ENCODE results near the gene NFKB1. TPM values are rescaled to one million over a fixed set of nuclear protein-coding genes. Genes with fewer than 3 reads are reported as not detected.
"Not testable (repeated sequence)": the region's sequence is repeated elsewhere in the genome, so short reads cannot be mapped to it uniquely, and the experiment has no call there.

NFKB1 gene
- total RNA-seq, 1 experiment from 2014 or later, result 35.6 TPM

DNA sequence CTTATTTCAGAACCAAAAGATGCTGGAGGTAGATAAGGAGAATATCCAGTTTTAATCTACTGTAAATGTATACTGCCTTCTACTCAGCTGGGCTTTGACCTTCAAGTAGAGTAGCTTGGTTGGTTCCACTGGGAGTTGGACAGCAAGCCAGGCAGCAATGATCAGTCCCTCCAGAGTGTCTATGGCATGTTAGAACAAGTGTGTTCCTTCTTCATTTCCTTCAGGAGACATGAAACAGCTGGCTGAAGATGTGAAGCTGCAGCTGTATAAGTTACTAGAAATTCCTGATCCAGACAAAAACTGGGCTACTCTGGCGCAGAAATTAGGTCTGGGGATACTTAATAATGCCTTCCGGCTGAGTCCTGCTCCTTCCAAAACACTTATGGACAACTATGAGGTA lies 111.1 kb downstream of the NFKB1 start:
- Mint-ChIP-seq H3K4me3 (ENCODE audit: low read depth, unreplicated experiment) (no peak overlapping the region), H3K27me3 (ENCODE audit: unreplicated experiment) (no peaks in the 10 kb centered on the region), H3K36me3 (ENCODE audit: insufficient read depth, unreplicated experiment) (peaks cover 40% of the 10 kb centered on the region), H3K4me1 (ENCODE audit: low read depth, unreplicated experiment) (no peaks in the 10 kb centered on the region), H3K9me3 (ENCODE audit: low read depth, unreplicated experiment) (no peaks in the 10 kb centered on the region), H3K27ac (ENCODE audit: unreplicated experiment) (no peak overlapping the region)
- no peak for DNase-seq
- CTCF ChIA-PET, result no interaction called here
- no TSS peak for BruUV-seq (replicated peaks)
- TF ChIP-seq, protein P1, sequence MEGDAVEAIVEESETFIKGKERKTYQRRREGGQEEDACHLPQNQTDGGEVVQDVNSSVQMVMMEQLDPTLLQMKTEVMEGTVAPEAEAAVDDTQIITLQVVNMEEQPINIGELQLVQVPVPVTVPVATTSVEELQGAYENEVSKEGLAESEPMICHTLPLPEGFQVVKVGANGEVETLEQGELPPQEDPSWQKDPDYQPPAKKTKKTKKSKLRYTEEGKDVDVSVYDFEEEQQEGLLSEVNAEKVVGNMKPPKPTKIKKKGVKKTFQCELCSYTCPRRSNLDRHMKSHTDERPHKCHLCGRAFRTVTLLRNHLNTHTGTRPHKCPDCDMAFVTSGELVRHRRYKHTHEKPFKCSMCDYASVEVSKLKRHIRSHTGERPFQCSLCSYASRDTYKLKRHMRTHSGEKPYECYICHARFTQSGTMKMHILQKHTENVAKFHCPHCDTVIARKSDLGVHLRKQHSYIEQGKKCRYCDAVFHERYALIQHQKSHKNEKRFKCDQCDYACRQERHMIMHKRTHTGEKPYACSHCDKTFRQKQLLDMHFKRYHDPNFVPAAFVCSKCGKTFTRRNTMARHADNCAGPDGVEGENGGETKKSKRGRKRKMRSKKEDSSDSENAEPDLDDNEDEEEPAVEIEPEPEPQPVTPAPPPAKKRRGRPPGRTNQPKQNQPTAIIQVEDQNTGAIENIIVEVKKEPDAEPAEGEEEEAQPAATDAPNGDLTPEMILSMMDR (IDR thresholded peaks at IDR 0.05; ENCODE audit: unreplicated experiment), result no peak
- intact Hi-C loops (cut with micrococcal nuclease; ENCODE audit: unreplicated experiment), result no loop called here

DNA sequence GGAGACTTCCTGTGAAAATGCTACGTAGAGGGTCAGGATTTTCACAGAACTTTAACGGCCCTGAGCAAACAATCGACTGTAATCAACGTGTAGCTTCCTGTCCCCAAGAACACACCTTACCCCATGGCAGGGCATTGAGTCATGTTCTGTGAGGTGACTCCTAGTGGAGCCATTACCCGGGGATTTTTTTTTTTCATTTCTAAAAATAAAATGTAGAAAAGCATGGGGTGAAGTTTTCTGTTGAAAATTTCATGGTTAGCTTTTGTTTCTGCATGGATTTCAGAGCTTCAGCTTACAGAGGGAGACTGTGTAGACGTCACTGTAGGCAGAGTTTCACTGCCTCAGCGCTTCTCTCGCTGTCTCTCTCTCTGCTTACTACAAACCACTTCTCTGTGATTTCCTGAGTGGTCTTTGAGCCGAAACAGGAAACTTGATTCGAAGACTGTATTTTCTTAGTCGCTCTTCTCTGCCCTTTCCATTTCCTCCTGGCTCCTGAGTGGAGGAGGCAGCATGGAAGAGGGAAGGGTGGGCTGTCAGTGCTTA lies 111.7 kb downstream of the NFKB1 start:
- no peaks in the 10 kb centered on the region for H3K9me3 Mint-ChIP-seq (ENCODE audit: low read depth, unreplicated experiment)
- no peak for DNase-seq
- no TSS peak for BruUV-seq (replicated peaks)
- intact Hi-C loops (cut with micrococcal nuclease; ENCODE audit: unreplicated experiment), result no loop called here
- H3K4me1 Mint-ChIP-seq (ENCODE audit: low read depth, unreplicated experiment), result no peaks in the 10 kb centered on the region
- no peaks in the 10 kb centered on the region for H3K27me3 Mint-ChIP-seq (ENCODE audit: unreplicated experiment)
- TF ChIP-seq, protein P1 (IDR thresholded peaks at IDR 0.05; ENCODE audit: unreplicated experiment), result no peak
- no peak overlapping the region for H3K27ac Mint-ChIP-seq (ENCODE audit: unreplicated experiment)
- CTCF ChIA-PET, result no interaction called here
- H3K4me3 Mint-ChIP-seq (ENCODE audit: low read depth, unreplicated experiment), result no peak overlapping the region
- H3K36me3 Mint-ChIP-seq (ENCODE audit: insufficient read depth, unreplicated experiment), result peaks cover 36% of the 10 kb centered on the region

DNA sequence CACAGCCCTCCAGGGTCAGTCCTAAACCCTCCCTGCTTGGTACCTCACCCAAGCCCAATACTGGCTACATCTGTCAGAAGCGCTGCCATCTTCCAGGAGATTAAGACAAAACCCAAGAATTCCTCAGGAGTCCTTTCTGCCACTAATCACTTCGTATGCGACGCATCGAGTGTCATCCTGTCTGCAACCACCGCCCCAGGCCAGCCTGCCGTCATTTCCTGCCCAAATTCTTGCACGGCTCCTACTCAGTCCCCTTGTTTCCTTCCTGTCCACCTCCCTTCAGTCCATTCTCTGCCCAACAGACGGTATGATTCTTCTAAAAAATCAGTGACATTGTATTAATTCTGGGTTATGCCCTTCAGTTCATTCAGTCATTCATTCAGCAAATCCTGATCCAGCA lies 113.6 kb downstream of the NFKB1 start:
- H3K4me3 Mint-ChIP-seq (ENCODE audit: low read depth, unreplicated experiment), result no peak overlapping the region

DNA sequence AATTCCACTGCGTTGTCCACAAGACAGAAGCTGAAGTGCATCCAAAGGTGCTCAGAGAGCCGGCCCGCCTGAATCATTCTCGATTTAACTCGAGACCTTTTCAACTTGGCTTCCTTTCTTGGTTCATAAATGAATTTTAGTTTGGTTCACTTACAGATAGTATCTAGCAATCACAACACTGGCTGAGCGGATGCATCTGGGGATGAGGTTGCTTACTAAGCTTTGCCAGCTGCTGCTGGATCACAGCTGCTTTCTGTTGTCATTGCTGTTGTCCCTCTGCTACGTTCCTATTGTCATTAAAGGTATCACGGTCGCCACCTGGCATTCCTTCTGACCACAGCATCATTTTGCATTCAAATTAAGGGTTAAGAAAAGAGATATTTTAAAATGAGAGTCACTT lies 115.5 kb downstream of the NFKB1 start:
- Mint-ChIP-seq H3K27me3 (ENCODE audit: unreplicated experiment) (no peaks in the 10 kb centered on the region), H3K4me1 (ENCODE audit: low read depth, unreplicated experiment) (peaks cover 25% of the 10 kb centered on the region), H3K9me3 (ENCODE audit: low read depth, unreplicated experiment) (no peaks in the 10 kb centered on the region), H3K4me3 (ENCODE audit: low read depth, unreplicated experiment) (no peak overlapping the region), H3K27ac (ENCODE audit: unreplicated experiment) (no peak overlapping the region), H3K36me3 (ENCODE audit: insufficient read depth, unreplicated experiment) (peaks cover 26% of the 10 kb centered on the region)
- intact Hi-C loops (cut with micrococcal nuclease; ENCODE audit: unreplicated experiment), result no loop called here
- CTCF ChIA-PET, result interaction anchor here (0.6 kb wide), 1 partner anchor 105 kb away, joined by 4 read pairs; no protein-coding TSS in a partner anchor
- BruUV-seq (replicated peaks), result no TSS peak
- no peak for DNase-seq
- TF ChIP-seq, protein P1 (IDR thresholded peaks at IDR 0.05; ENCODE audit: unreplicated experiment), result no peak

More for the DNA sequence above, 113.6 kb downstream of the NFKB1 start:
- Mint-ChIP-seq H3K4me1 (ENCODE audit: low read depth, unreplicated experiment) (peaks cover 7% of the 10 kb centered on the region), H3K27me3 (ENCODE audit: unreplicated experiment) (no peaks in the 10 kb centered on the region), H3K36me3 (ENCODE audit: insufficient read depth, unreplicated experiment) (peaks cover 30% of the 10 kb centered on the region), H3K9me3 (ENCODE audit: low read depth, unreplicated experiment) (no peaks in the 10 kb centered on the region), H3K27ac (ENCODE audit: unreplicated experiment) (no peak overlapping the region)
- no peak for DNase-seq
- CTCF ChIA-PET, result no interaction called here
- TF ChIP-seq, protein P1 (IDR thresholded peaks at IDR 0.05; ENCODE audit: unreplicated experiment), result no peak
- BruUV-seq (replicated peaks), result no TSS peak
- intact Hi-C loops (cut with micrococcal nuclease; ENCODE audit: unreplicated experiment), result no loop called here

DNA sequence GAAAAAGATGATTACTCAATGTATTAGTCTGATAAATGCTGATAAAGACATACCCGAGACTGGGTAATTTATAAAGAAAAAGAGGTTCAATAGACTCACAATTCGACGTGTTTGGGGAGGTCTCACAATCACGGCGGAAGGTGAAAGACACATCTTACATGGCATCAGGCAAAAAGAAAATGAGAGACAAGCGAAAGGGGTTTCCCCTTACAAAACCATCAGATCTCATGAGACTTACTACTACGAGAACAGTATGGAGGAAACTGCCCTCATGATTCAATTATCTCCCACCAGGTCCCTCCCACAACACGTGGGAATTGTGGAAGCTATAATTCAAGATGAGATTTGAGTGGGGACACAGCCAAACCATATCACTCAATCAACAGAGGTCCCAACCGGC lies 117.9 kb downstream of the NFKB1 start:
- not testable (repeated sequence) for BruUV-seq (replicated peaks); H3K4me3 Mint-ChIP-seq (ENCODE audit: low read depth, unreplicated experiment)

DNA sequence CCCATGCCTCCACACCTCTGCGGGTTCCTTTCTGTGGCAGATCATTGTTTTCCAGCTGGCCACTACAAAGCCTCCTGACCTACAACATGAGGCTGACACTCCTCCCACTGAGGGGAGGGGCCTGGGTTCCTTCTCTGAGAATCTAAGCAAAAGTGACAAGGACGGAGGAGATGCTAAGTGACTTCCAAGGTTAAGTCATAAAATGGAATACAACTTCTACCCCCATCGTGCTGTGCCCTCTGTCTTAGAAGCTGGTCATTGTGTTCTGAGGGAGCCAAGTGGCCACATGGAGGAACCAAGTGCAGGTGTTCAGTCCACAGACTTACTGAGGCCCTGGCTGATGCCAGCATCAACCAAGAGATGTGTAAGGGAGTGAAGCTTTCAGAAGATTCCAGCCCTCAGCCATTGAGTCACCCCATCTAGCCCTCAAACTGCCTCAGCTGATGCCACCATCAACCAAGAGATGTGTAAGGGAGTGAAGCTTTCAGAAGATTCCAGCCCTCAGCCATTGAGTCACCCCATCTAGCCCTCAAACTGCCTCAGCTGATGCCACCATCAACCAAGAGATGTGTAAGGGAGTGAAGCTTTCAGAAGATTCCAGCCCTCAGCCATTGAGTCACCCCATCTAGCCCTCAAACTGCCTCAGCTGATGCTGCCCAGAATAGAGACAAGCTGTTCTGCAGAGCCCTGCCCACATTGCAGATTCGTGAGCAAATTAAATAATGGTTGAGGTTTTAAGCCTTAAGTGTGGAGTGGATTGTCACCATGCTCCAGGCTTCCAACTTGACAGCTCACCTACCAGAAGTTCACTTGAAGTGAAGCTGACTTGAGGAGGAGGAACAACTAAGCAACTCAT lies 118.8 kb downstream of the NFKB1 start:
- DNase-seq, result peak; percentile 14
- H3K4me3 Mint-ChIP-seq (ENCODE audit: low read depth, unreplicated experiment), result peak overlapping the region; percentile 60
- H3K9me3 Mint-ChIP-seq (ENCODE audit: low read depth, unreplicated experiment), result not testable (repeated sequence)

More for the DNA sequence above, 117.9 kb downstream of the NFKB1 start:
- H3K36me3 Mint-ChIP-seq (ENCODE audit: insufficient read depth, unreplicated experiment), result peaks cover 21% of the 10 kb centered on the region
- H3K9me3 Mint-ChIP-seq (ENCODE audit: low read depth, unreplicated experiment); DNase-seq; H3K27me3 Mint-ChIP-seq (ENCODE audit: unreplicated experiment); H3K27ac Mint-ChIP-seq (ENCODE audit: unreplicated experiment); intact Hi-C loops (cut with micrococcal nuclease; ENCODE audit: unreplicated experiment); CTCF ChIA-PET: not testable (repeated sequence)
- H3K4me1 Mint-ChIP-seq (ENCODE audit: low read depth, unreplicated experiment), result peaks cover 29% of the 10 kb centered on the region

More for the DNA sequence above, 118.8 kb downstream of the NFKB1 start:
- CTCF ChIA-PET, result interaction anchor here (0.7 to 1.5 kb wide), 7 partner anchors 97 to 480 kb away, joined by 3 to 11 read pairs (median 4); partner anchors contain the start of genes BDH2 and CISD2
- Mint-ChIP-seq H3K27ac (ENCODE audit: unreplicated experiment) (peak overlapping the region; percentile 80), H3K36me3 (ENCODE audit: insufficient read depth, unreplicated experiment) (peaks cover 13% of the 10 kb centered on the region), H3K4me1 (ENCODE audit: low read depth, unreplicated experiment) (peaks cover 38% of the 10 kb centered on the region)
- not testable (repeated sequence) for BruUV-seq (replicated peaks); H3K27me3 Mint-ChIP-seq (ENCODE audit: unreplicated experiment)
- intact Hi-C loops (cut with micrococcal nuclease; ENCODE audit: unreplicated experiment), result loop anchor here (1.0 to 10.0 kb wide), 5 partner anchors 95 to 389 kb away; partner anchors contain the start of gene UBE2D3
